Measurements from ENCODE around the gene YJU2.

Gene YJU2

GRCh38 chr19:4301590-4302242, 54.8 kb downstream of the YJU2 start:
- DNase-seq: peak; percentile 23

- DNase-seq: peak; percentile 71
Observed at GRCh38 chr19:4302243-4302640, 55.4 kb downstream of the YJU2 start, which contains the start of gene TMIGD2. TMIGD2 (minus strand) TSS chr19:4302389; CDS start chr19:4302385, 4 bp downstream.

GRCh38 chr19:4303819-4304537, 57.1 kb downstream of the YJU2 start:
- peak; percentile 29 for DNase-seq

- DNase-seq: peak; percentile 79
Observed at GRCh38 chr19:4304538-4305256, 57.8 kb downstream of the YJU2 start, which contains the start of gene FSD1. FSD1 (plus strand) TSS chr19:4304598; CDS start chr19:4304747, 149 bp downstream.

GRCh38 chr19:4305257-4305612, 58.4 kb downstream of the YJU2 start:
- DNase-seq: no peak

GRCh38 chr19:4305659-4306058, 58.8 kb downstream of the YJU2 start:
- no peak for DNase-seq

GRCh38 chr19:4310247-4311121, 63.6 kb downstream of the YJU2 start:
- no peak for DNase-seq

- no peak for DNase-seq
Observed at GRCh38 chr19:4313847-4314490, 67.1 kb downstream of the YJU2 start.

- no peak for DNase-seq
Observed at GRCh38 chr19:4316956-4317355, 70.1 kb downstream of the YJU2 start.

GRCh38 chr19:4318460-4318859, 71.6 kb downstream of the YJU2 start:
- no peak for DNase-seq
